Left kidney (tissue), 2 donors: ENCODE results near the gene DEPDC5. TPM values are rescaled to one million over a fixed set of nuclear protein-coding genes. Genes with fewer than 3 reads are reported as not detected.

Experiments used
- DNase-seq: peaks from one replicate; pipeline ENCODE4 v3.0.0-alpha.2; 2013
- polyA plus RNA-seq: library from polyadenylated mRNA; unstranded; fragments of 120-200 nt; gene quantifications from one replicate; pipeline ENCODE4 v1.2.1, GENCODE V29; 2013; ENCODE audit not compliant: insufficient read length

Gene DEPDC5
- polyA plus RNA-seq, 1 donor: 22.1 TPM

- DNase-seq: no peak
Measured at GRCh38 chr22:31925056-31925455, 171.2 kb downstream of the DEPDC5 start.

- DNase-seq: no peak
Measured at GRCh38 chr22:31926024-31926423, 172.2 kb downstream of the DEPDC5 start.

- DNase-seq: no peak
Measured at GRCh38 chr22:31926969-31927368, 173.2 kb downstream of the DEPDC5 start.

GRCh38 chr22:31927562-31927961 lies 173.7 kb downstream of the DEPDC5 start:
- DNase-seq: no peak

- peak; percentile 69 for DNase-seq
Measured at GRCh38 chr22:31929167-31929930, 175.5 kb downstream of the DEPDC5 start.

GRCh38 chr22:31932863-31933262 lies 179.0 kb downstream of the DEPDC5 start:
- DNase-seq: no peak

- no peak for DNase-seq
Measured at GRCh38 chr22:31933406-31933805, 179.6 kb downstream of the DEPDC5 start.

- no peak for DNase-seq
Measured at GRCh38 chr22:31933816-31934482, 180.1 kb downstream of the DEPDC5 start.

GRCh38 chr22:31935961-31936635 lies 182.3 kb downstream of the DEPDC5 start:
- DNase-seq: no peak

GRCh38 chr22:31937341-31937740 lies 183.5 kb downstream of the DEPDC5 start:
- DNase-seq: no peak

GRCh38 chr22:31938296-31938695 lies 184.5 kb downstream of the DEPDC5 start:
- no peak for DNase-seq

GRCh38 chr22:31940506-31940905 lies 186.7 kb downstream of the DEPDC5 start:
- no peak for DNase-seq

- DNase-seq: no peak
Measured at GRCh38 chr22:31942091-31942490, 188.3 kb downstream of the DEPDC5 start.

- DNase-seq: no peak
Measured at GRCh38 chr22:31943206-31943977, 189.6 kb downstream of the DEPDC5 start.

GRCh38 chr22:31943978-31944699 lies 190.3 kb downstream of the DEPDC5 start, which contains the start of gene YWHAH:
YWHAH (plus strand) TSS chr22:31944535; CDS start chr22:31944734, 199 bp downstream.
- peak; percentile 94 for DNase-seq

- DNase-seq: no peak
Measured at GRCh38 chr22:31944700-31945442, 191.1 kb downstream of the DEPDC5 start.

- DNase-seq: no peak
Measured at GRCh38 chr22:31945443-31945855, 191.6 kb downstream of the DEPDC5 start.

- DNase-seq: no peak
Measured at GRCh38 chr22:31945971-31946680, 192.3 kb downstream of the DEPDC5 start.

- DNase-seq: no peak
Measured at GRCh38 chr22:31947296-31947695, 193.5 kb downstream of the DEPDC5 start.

- no peak for DNase-seq
Measured at GRCh38 chr22:31948002-31948401, 194.2 kb downstream of the DEPDC5 start.
